GM23248 (cell line): Measurements from ENCODE around the gene APOLD1. TPM values are rescaled to one million over a fixed set of nuclear protein-coding genes. Genes with fewer than 3 reads are reported as not detected.
A peak's percentile ranks its signal among the peaks of the same experiment; 100 is the strongest.
"Not testable (repeated sequence)": the region's sequence is repeated elsewhere in the genome, so short reads cannot be mapped to it uniquely, and the experiment has no call there.

Source experiments
- DNase-seq: peaks from one replicate; pipeline ENCODE4 v3.0.0-alpha.2; 2015
- H2AFZ ChIP-seq: fragments of 200-600 bp; sonication (generic); 2 replicates; pipeline ENCODE4 v1.6.1; 2016; ENCODE audit warnings: antibody characterized with exemption
- H3F3A ChIP-seq: fragments of 200-600 bp; sonication (generic); 2 replicates; pipeline ENCODE4 v1.6.1; 2016; ENCODE audit warnings: mild to moderate bottlenecking, antibody characterized with exemption, mixed run types; ENCODE audit not compliant: insufficient read depth
- H3K27ac ChIP-seq: fragments of 200-600 bp; sonication (generic); 2 replicates; pipeline ENCODE4 v1.5.1; 2016; ENCODE audit warnings: mild to moderate bottlenecking
- H3K27me3 ChIP-seq: fragments of 200-600 bp; sonication (generic); replicated peaks from 2 replicates; pipeline ENCODE4 v1.6.1; 2016; ENCODE audit warnings: mild to moderate bottlenecking; ENCODE audit not compliant: insufficient read depth
- H3K36me3 ChIP-seq: fragments of 200-600 bp; sonication (generic); 2 replicates; pipeline ENCODE4 v1.6.1; 2016; ENCODE audit warnings: low read depth, mild to moderate bottlenecking
- H3K4me1 ChIP-seq: fragments of 200-600 bp; sonication (generic); 2 replicates; pipeline ENCODE4 v1.6.1; 2016; ENCODE audit warnings: mild to moderate bottlenecking; ENCODE audit not compliant: insufficient read depth
- H3K4me2 ChIP-seq: fragments of 200-600 bp; sonication (generic); one replicate; pipeline ENCODE4 v1.6.1; 2016; ENCODE audit warnings: mild to moderate bottlenecking; ENCODE audit not compliant: unreplicated experiment
- H3K4me3 ChIP-seq: fragments of 200-600 bp; sonication (generic); 2 replicates; pipeline ENCODE4 v1.5.1; 2016; ENCODE audit warnings: mild to moderate bottlenecking
- H3K79me2 ChIP-seq: fragments of 200-600 bp; sonication (generic); 2 replicates; pipeline ENCODE4 v1.6.1; 2016; ENCODE audit warnings: mild to moderate bottlenecking; ENCODE audit not compliant: insufficient read depth
- H3K9ac ChIP-seq: fragments of 200-600 bp; sonication (generic); 2 replicates; pipeline ENCODE4 v1.6.1; 2016; ENCODE audit warnings: mild to moderate bottlenecking
- H3K9me2 ChIP-seq: fragments of 200-600 bp; sonication (generic); 2 replicates; pipeline ENCODE4 v1.6.1; 2016; ENCODE audit warnings: mixed run types, mild to moderate bottlenecking, moderate library complexity; ENCODE audit not compliant: insufficient read depth
- H3K9me3 ChIP-seq: fragments of 200-600 bp; sonication (generic); one replicate; pipeline ENCODE4 v1.6.1; 2017; ENCODE audit warnings: low read depth
- H4K20me1 ChIP-seq: fragments of 200-600 bp; sonication (generic); 2 replicates; pipeline ENCODE4 v1.6.0; 2016; ENCODE audit not compliant: insufficient read depth
- EZH2 ChIP-seq: fragments of 200-600 bp; sonication (generic); IDR thresholded peaks from 2 replicates; pipeline ENCODE4 v1.6.1; 2018; ENCODE audit warnings: antibody characterized with exemption, mild to moderate bottlenecking; ENCODE audit not compliant: insufficient read depth, poor library complexity, severe bottlenecking
- EZH2phosphoT487 ChIP-seq: fragments of 200-600 bp; sonication (generic); IDR thresholded peaks from 2 replicates; pipeline ENCODE4 v1.6.1; 2018; ENCODE audit warnings: antibody characterized with exemption, moderate library complexity, mild to moderate bottlenecking, low read depth; ENCODE audit not compliant: insufficient read depth
- WGBS, 2 experiments: methylation state at CpG; one replicate each; pipeline ENCODE4 v1.1.6; 2015 to 2017; ENCODE audit warnings: low lambda C conversion rate in 2 of 2, low coverage in 1 of 2; ENCODE audit errors: missing lambda C conversion rate in 2 of 2; 5-methylcytosine and 5-hydroxymethylcytosine counted together
- in situ Hi-C: fragments of 300-500 bp; cut with MboI; formaldehyde crosslinking; loops from 2 replicates; pipeline ENCODE4 v1.15.0; 2020
- polyA plus RNA-seq: library from polyadenylated mRNA; unstranded; fragments of >200 nt; fragmentation: Nextera tagmentation; extraction: Ambion mirVana; gene quantifications from 2 replicates; pipeline ENCODE4 v1.2.1, GENCODE V29; 2016
- total RNA-seq: library from RNA; depleted of rRNA; stranded (reverse); fragments of >200 nt; shearing (Covaris generic); gene quantifications from 2 replicates; pipeline ENCODE4 v1.2.3, GENCODE V29; 2014

The APOLD1 gene
- total and polyA plus RNA-seq, 2 experiments from 2014 or later, result 3.8 to 5.2 TPM

DNA sequence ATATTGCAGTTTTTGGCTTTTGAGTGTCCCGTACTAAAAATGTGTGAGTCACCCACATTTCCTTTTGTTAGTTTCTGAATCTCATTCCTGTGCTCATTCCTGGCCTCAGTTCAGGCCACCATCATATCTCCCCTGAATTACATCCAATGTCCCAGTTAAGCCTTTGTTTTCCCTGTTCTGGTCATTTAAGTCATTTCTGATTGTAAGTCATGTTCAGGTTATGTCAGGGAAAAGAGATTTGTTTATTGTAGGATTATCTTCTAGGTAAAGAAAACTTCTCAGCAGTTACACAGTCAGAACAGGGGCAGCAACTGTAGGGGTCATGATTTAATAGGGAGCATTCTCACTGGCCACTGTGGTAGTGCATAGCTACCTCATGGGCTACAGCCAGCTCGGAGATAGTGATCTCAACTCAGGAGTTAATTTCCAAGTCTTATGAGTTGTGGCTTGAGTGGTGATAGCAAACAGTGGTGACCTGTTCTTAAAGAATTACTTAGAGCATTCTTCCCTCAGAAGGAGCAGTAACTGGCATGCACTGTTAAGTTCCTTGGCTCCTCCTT lies 34.4 kb downstream of the APOLD1 start:
- no peaks in the 10 kb centered on the region for H3K27me3 ChIP-seq
- TF ChIP-seq EZH2, result no peak
- peak; percentile 96 for TF ChIP-seq EZH2phosphoT487
- H3K4me1 ChIP-seq, result peaks cover 81% of the 10 kb centered on the region
- H3K36me3 ChIP-seq, result peaks cover 72% of the 10 kb centered on the region
- in situ Hi-C loops, result no loop called here
- no peaks in the 10 kb centered on the region for H4K20me1 ChIP-seq
- no peak overlapping the region for H2AFZ ChIP-seq
- 0 to 2% methylated on average over 2 of the region's 2 CpGs for WGBS, 2 experiments
- H3K79me2 ChIP-seq, result peaks cover 74% of the 10 kb centered on the region
- H3K9me3 ChIP-seq, result no peaks in the 10 kb centered on the region
- H3K9ac ChIP-seq, result peak overlapping the region; percentile 63
- H3K4me3 ChIP-seq, result peak overlapping the region; percentile 35
- peak overlapping the region; percentile 94 for H3K27ac ChIP-seq
- H3K9me2 ChIP-seq, result no peaks in the 10 kb centered on the region
- DNase-seq, result peak; percentile 95
- peaks cover 70% of the 10 kb centered on the region for H3F3A ChIP-seq
- peak overlapping the region; percentile 63 for H3K4me2 ChIP-seq

DNA sequence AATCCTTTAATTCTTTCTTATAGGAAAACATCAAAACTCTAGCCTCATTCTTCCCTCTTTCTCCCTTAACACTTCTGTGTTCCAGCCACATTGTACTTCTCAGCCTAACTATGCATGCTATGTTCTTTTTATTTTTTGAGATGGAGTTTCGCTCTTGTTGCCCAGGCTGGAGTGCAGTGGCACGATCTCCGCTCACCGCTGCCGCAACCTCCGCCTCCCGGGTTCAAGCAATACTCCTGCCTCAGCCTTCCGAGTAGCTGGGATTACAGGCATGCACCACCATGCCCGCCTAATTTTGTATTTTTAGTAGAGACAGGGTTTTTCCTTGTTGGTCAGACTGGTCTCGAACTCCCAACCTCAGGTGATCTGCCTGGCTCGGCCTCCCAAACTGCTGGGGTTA lies 34.9 kb downstream of the APOLD1 start:
- H3K27me3 ChIP-seq, H4K20me1 ChIP-seq, in situ Hi-C loops, H3K9me3 ChIP-seq, DNase-seq, H2AFZ ChIP-seq, H3K9me2 ChIP-seq: not testable (repeated sequence)
- Histone ChIP-seq H3K79me2 (peaks cover 68% of the 10 kb centered on the region), H3K27ac (peak overlapping the region; percentile 94), H3K4me2 (peak overlapping the region; percentile 63), H3K36me3 (peaks cover 69% of the 10 kb centered on the region), H3K4me1 (peaks cover 76% of the 10 kb centered on the region), H3F3A (peaks cover 70% of the 10 kb centered on the region), H3K4me3 (peak overlapping the region; percentile 24; the same call in 1 of the 2 replicates), H3K9ac (peak overlapping the region; percentile 49)
- 96 to 97% methylated on average over 11 of the region's 11 CpGs for WGBS, 2 experiments

DNA sequence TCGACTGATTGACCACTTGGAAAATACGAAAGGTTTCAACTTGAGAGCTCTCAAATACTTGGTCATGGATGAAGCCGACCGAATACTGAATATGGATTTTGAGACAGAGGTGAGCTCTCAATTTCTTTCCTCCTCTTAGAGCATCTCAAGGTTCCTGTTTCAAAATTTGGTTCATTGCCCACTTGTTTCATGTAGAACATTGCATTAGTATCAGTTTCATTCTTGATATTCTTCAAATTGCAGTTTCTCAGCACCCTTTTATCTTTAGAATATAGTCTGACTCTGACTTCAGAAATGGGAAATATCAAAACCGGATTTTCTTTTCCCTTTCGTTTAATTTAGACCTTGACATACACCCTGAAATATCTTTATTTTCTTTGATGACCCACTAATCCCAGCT lies 36.5 kb downstream of the APOLD1 start:
- in situ Hi-C loops, result no loop called here
- H3K36me3 ChIP-seq, result peaks cover 70% of the 10 kb centered on the region
- H3K27me3 ChIP-seq, result no peaks in the 10 kb centered on the region
- peaks cover 52% of the 10 kb centered on the region for H3K79me2 ChIP-seq
- no peak overlapping the region for H3K9ac ChIP-seq
- no peak for DNase-seq
- H3K4me1 ChIP-seq, result peaks cover 61% of the 10 kb centered on the region
- H3F3A ChIP-seq, result peaks cover 59% of the 10 kb centered on the region
- H3K9me3 ChIP-seq, result no peaks in the 10 kb centered on the region
- H3K9me2 ChIP-seq, result no peaks in the 10 kb centered on the region
- H2AFZ ChIP-seq, result no peak overlapping the region
- no peak overlapping the region for H3K27ac ChIP-seq
- H3K4me2 ChIP-seq, result no peak overlapping the region
- TF ChIP-seq EZH2, result no peak
- no peak for TF ChIP-seq EZH2phosphoT487
- 97 to 99% methylated on average over 6 of the region's 6 CpGs for WGBS, 2 experiments
- H4K20me1 ChIP-seq, result no peaks in the 10 kb centered on the region
- no peak overlapping the region for H3K4me3 ChIP-seq

DNA sequence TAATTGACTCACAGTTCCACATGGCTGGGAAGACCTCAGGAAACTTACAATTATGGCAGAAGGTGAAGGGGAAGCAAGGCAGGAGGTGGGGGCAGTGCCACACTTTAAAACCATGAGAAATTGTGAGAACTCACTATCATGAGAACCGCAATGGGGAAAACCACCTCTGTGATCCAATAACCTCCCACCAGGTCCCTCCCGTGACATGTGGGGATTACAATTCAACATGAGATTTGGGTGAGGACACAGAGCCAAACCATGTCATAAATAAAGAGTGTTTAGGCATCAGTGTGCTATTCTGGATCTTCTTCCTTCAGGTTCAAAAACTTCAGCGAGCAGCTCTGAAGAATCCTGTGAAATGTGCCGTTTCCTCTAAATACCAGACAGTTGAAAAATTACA lies 37.4 kb downstream of the APOLD1 start:
- no peak overlapping the region for H3K4me3 ChIP-seq
- peak overlapping the region; percentile 29 for H3K4me2 ChIP-seq
- in situ Hi-C loops, result no loop called here
- H3K79me2 ChIP-seq, result peaks cover 43% of the 10 kb centered on the region
- H4K20me1 ChIP-seq, result no peaks in the 10 kb centered on the region
- H3K9ac ChIP-seq, result 0 out of 2 replicates have a peak overlapping the region, but pooled peaks have one; percentile 7
- peak overlapping the region; percentile 20 for H3K27ac ChIP-seq
- no peaks in the 10 kb centered on the region for H3K9me2 ChIP-seq
- no peaks in the 10 kb centered on the region for H3K27me3 ChIP-seq
- H3K9me3 ChIP-seq, result no peaks in the 10 kb centered on the region
- H3K36me3 ChIP-seq, result peaks cover 71% of the 10 kb centered on the region
- peaks cover 50% of the 10 kb centered on the region for H3F3A ChIP-seq
- TF ChIP-seq EZH2phosphoT487 (no peak), EZH2 (no peak)
- WGBS, 2 experiments, result 87 to 88% methylated on average over 4 of the region's 4 CpGs
- H3K4me1 ChIP-seq, result peaks cover 57% of the 10 kb centered on the region
- no peak overlapping the region for H2AFZ ChIP-seq
- no peak for DNase-seq

DNA sequence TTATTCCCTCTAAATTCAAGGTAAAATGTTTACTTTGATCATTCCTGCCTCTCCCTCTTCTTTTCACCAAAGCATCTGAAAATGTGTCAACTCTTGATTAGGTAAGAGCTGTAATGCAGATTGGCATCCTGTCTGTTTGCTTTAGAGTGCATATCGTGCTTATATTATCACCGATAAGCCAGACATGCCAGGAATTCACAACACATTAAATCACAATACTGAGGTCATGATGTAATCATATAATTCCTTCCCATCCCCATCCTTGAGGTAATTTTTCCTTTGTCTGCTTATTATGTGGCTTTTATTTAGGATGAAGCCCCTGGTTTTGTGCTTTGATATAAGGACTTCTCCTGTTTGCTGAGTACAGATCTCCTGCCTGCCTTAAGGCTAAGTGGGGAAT lies 37.8 kb downstream of the APOLD1 start:
- Histone ChIP-seq H3K4me2 (peak overlapping the region; percentile 29), H3K36me3 (peaks cover 75% of the 10 kb centered on the region), H3K9ac (0 out of 2 replicates have a peak overlapping the region, but pooled peaks have one; percentile 7), H3K9me2 (no peaks in the 10 kb centered on the region), H4K20me1 (no peaks in the 10 kb centered on the region), H2AFZ (no peak overlapping the region), H3K9me3 (no peaks in the 10 kb centered on the region), H3K79me2 (peaks cover 39% of the 10 kb centered on the region), H3K27me3 (no peaks in the 10 kb centered on the region), H3K4me3 (no peak overlapping the region), H3K4me1 (peaks cover 53% of the 10 kb centered on the region), H3F3A (peaks cover 47% of the 10 kb centered on the region), H3K27ac (peak overlapping the region; percentile 20)
- 2 to 4% methylated on average over 2 of the region's 2 CpGs for WGBS, 2 experiments
- in situ Hi-C loops, result no loop called here
- DNase-seq, result peak; percentile 61
- no peak for TF ChIP-seq EZH2
- no peak for TF ChIP-seq EZH2phosphoT487
